HEK293 (cell line): ENCODE data around the gene SPTLC2.

ENCODE experiments used
- CTCF ChIA-PET: fragments of 350-600 bp; formaldehyde crosslinking; extraction: SDS; loops from one replicate; lab custom pipeline; 2021; ENCODE audit warnings: antibody characterized with exemption; lab: Yijun Ruan, JAX
- POLR2A ChIA-PET: fragments of 300-600 bp; formaldehyde crosslinking; extraction: SDS; loops from one replicate; lab custom pipeline; 2020; ENCODE audit warnings: antibody characterized with exemption, inconsistent platforms; lab: Yijun Ruan, JAX
- H3K27ac ChIP-seq: fragments of 200-500 bp; sonication (Bioruptor generic); 2 replicates; pipeline ENCODE4 v1.5.1; 2014; ENCODE audit warnings: low read depth, low read length, control low read depth, inconsistent platforms; ENCODE audit errors: extremely low read depth
- H3K36me3 ChIP-seq, 2 experiments: fragments of 200-500 bp in 1 of 2; sonication (Bioruptor generic) in 1 of 2; 1 replicate in 1 of 2; 2 replicates in 1 of 2; pipeline ENCODE4 v1.5.1; 2014 to 2017; ENCODE audit warnings: inconsistent platforms in 2 of 2, low read length in 2 of 2; ENCODE audit not compliant: control insufficient read depth in 2 of 2, insufficient read depth in 1 of 2
- H3K4me1 ChIP-seq: fragments of 200-500 bp; sonication (Bioruptor generic); 2 replicates; pipeline ENCODE4 v1.5.1; 2014; ENCODE audit warnings: mild to moderate bottlenecking, low read length, inconsistent platforms; ENCODE audit not compliant: control insufficient read depth, insufficient read depth
- H3K4me3 ChIP-seq: 2 replicates; pipeline ENCODE4 v1.5.1; 2011; ENCODE audit warnings: low read depth, mild to moderate bottlenecking, control low read depth, low read length, moderate library complexity
- H3K9me3 ChIP-seq: fragments of 200-500 bp; sonication (Bioruptor generic); 2 replicates; pipeline ENCODE4 v1.5.1; 2014; ENCODE audit warnings: low read depth, low read length, inconsistent platforms; ENCODE audit not compliant: control insufficient read depth, insufficient read depth
- HOXA7 ChIP-seq: sonication (generic); formaldehyde crosslinking; IDR thresholded peaks from 2 replicates; pipeline ENCODE4 v1.8.1; 2022; ENCODE audit warnings: missing genetic modification reagents, borderline replicate concordance
- KLF7 ChIP-seq: fragments of 450-650 bp; formaldehyde crosslinking; IDR thresholded peaks from 2 replicates; pipeline ENCODE4 v1.5.1; 2016; ENCODE audit warnings: missing biosample characterization, missing genetic modification characterization, borderline replicate concordance
- KLF8 ChIP-seq: fragments of 450-650 bp; formaldehyde crosslinking; IDR thresholded peaks from 2 replicates; pipeline ENCODE4 v1.5.1; 2016; ENCODE audit warnings: missing biosample characterization, missing genetic modification characterization
- KLF9 ChIP-seq: fragments of 450-650 bp; formaldehyde crosslinking; IDR thresholded peaks from 2 replicates; pipeline ENCODE4 v1.5.1; 2016; ENCODE audit warnings: missing biosample characterization, missing genetic modification characterization, low read depth
- RBAK ChIP-seq: fragments of 450-650 bp; formaldehyde crosslinking; IDR thresholded peaks from 2 replicates; pipeline ENCODE4 v1.5.1; 2016; ENCODE audit warnings: missing biosample characterization, missing genetic modification characterization
- YY2 ChIP-seq: fragments of 450-650 bp; formaldehyde crosslinking; IDR thresholded peaks from 2 replicates; pipeline ENCODE4 v1.5.1; 2016; ENCODE audit warnings: missing biosample characterization, missing genetic modification characterization
- ZBTB48 ChIP-seq: fragments of 450-650 bp; formaldehyde crosslinking; IDR thresholded peaks from 2 replicates; pipeline ENCODE4 v1.5.1; 2016; ENCODE audit warnings: missing biosample characterization, missing genetic modification characterization
- ZEB2 ChIP-seq: fragments of 450-650 bp; formaldehyde crosslinking; IDR thresholded peaks from 2 replicates; pipeline ENCODE4 v1.5.1; 2016; ENCODE audit warnings: missing biosample characterization, missing genetic modification characterization
- ZNF10 ChIP-seq: fragments of 450-650 bp; formaldehyde crosslinking; IDR thresholded peaks from 2 replicates; pipeline ENCODE4 v1.5.1; 2017; ENCODE audit warnings: missing biosample characterization, missing genetic modification characterization
- ZNF391 ChIP-seq: fragments of 450-650 bp; formaldehyde crosslinking; IDR thresholded peaks from 2 replicates; pipeline ENCODE4 v1.5.1; 2016; ENCODE audit warnings: low read depth, missing biosample characterization, missing genetic modification characterization, borderline replicate concordance
- ZNF394 ChIP-seq: fragments of 450-650 bp; formaldehyde crosslinking; IDR thresholded peaks from 2 replicates; pipeline ENCODE4 v1.5.1; 2016; ENCODE audit warnings: missing biosample characterization, missing genetic modification characterization, mild to moderate bottlenecking, moderate library complexity, borderline replicate concordance
- ZNF473 ChIP-seq: fragments of 450-650 bp; formaldehyde crosslinking; IDR thresholded peaks from 2 replicates; pipeline ENCODE4 v1.5.1; 2017; ENCODE audit warnings: missing biosample characterization, missing genetic modification characterization
- ZNF521 ChIP-seq: fragments of 450-650 bp; formaldehyde crosslinking; IDR thresholded peaks from 2 replicates; pipeline ENCODE4 v1.5.1; 2017; ENCODE audit warnings: missing biosample characterization, mild to moderate bottlenecking, missing genetic modification characterization
- ZNF560 ChIP-seq: fragments of 450-650 bp; formaldehyde crosslinking; IDR thresholded peaks from 2 replicates; pipeline ENCODE4 v1.5.1; 2017; ENCODE audit warnings: missing biosample characterization, missing genetic modification characterization, borderline replicate concordance
- ZNF600 ChIP-seq: fragments of 450-650 bp; formaldehyde crosslinking; IDR thresholded peaks from 2 replicates; pipeline ENCODE4 v1.5.1; 2016; ENCODE audit warnings: missing biosample characterization, missing genetic modification characterization
- ZNF776 ChIP-seq: fragments of 450-650 bp; formaldehyde crosslinking; IDR thresholded peaks from 2 replicates; pipeline ENCODE4 v1.5.0; 2017; ENCODE audit warnings: missing biosample characterization, missing genetic modification characterization, borderline replicate concordance
- ZNF792 ChIP-seq: fragments of 450-650 bp; formaldehyde crosslinking; IDR thresholded peaks from 2 replicates; pipeline ENCODE4 v1.5.1; 2016; ENCODE audit warnings: missing biosample characterization, missing genetic modification characterization
- ZXDB ChIP-seq: fragments of 450-650 bp; formaldehyde crosslinking; IDR thresholded peaks from 2 replicates; pipeline ENCODE4 v1.5.1; 2016; ENCODE audit warnings: missing biosample characterization, missing genetic modification characterization
- TF ChIP-seq, protein P1 (sequence below): fragments of 450-650 bp; formaldehyde crosslinking; conservative IDR thresholded peaks from 2 replicates; pipeline ENCODE4 v1.5.1; 2016; ENCODE audit warnings: low read depth, missing biosample characterization, missing genetic modification characterization
- TF ChIP-seq, protein P2 (sequence below): fragments of 450-650 bp; formaldehyde crosslinking; IDR thresholded peaks from 2 replicates; pipeline ENCODE4 v1.5.1; 2016; ENCODE audit warnings: missing biosample characterization, missing genetic modification characterization
- TF ChIP-seq, protein P3 (sequence below): fragments of 450-650 bp; formaldehyde crosslinking; conservative IDR thresholded peaks from 2 replicates; pipeline ENCODE4 v1.5.1; 2016; ENCODE audit warnings: low read depth, missing biosample characterization, missing genetic modification characterization

The SPTLC2 gene

GRCh38 chr14:77645520-77646230 lies 29.2 kb upstream of the SPTLC2 start:
- ChIA-PET POLR2A (no interaction called here), CTCF (interaction anchor here (0.8 kb wide), 1 partner anchor 9 kb away, joined by 3 read pairs; no protein-coding TSS in a partner anchor)
- no peaks in the 10 kb centered on the region for H3K36me3 ChIP-seq
- no peaks in the 10 kb centered on the region for H3K9me3 ChIP-seq
- no peaks in the 10 kb centered on the region for H3K4me1 ChIP-seq
- TF ChIP-seq ZXDB (tag by site-specific recombination) (no peak), KLF7 (tag by site-specific recombination) (no peak), ZNF473 (tag by site-specific recombination) (no peak), HOXA7 (CRISPR knock-in tag) (no peak), KLF8 (no peak), ZEB2 (tag by site-specific recombination) (no peak), RBAK (tag by site-specific recombination) (no peak), ZNF560 (tag by site-specific recombination) (no peak), ZNF394 (no peak), ZNF600 (tag by site-specific recombination) (no peak), ZNF391 (tag by site-specific recombination) (no peak)
- TF ChIP-seq, protein P1, sequence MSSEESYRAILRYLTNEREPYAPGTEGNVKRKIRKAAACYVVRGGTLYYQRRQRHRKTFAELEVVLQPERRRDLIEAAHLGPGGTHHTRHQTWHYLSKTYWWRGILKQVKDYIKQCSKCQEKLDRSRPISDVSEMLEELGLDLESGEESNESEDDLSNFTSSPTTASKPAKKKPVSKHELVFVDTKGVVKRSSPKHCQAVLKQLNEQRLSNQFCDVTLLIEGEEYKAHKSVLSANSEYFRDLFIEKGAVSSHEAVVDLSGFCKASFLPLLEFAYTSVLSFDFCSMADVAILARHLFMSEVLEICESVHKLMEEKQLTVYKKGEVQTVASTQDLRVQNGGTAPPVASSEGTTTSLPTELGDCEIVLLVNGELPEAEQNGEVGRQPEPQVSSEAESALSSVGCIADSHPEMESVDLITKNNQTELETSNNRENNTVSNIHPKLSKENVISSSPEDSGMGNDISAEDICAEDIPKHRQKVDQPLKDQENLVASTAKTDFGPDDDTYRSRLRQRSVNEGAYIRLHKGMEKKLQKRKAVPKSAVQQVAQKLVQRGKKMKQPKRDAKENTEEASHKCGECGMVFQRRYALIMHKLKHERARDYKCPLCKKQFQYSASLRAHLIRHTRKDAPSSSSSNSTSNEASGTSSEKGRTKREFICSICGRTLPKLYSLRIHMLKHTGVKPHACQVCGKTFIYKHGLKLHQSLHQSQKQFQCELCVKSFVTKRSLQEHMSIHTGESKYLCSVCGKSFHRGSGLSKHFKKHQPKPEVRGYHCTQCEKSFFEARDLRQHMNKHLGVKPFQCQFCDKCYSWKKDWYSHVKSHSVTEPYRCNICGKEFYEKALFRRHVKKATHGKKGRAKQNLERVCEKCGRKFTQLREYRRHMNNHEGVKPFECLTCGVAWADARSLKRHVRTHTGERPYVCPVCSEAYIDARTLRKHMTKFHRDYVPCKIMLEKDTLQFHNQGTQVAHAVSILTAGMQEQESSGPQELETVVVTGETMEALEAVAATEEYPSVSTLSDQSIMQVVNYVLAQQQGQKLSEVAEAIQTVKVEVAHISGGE (tag by site-specific recombination) = no peak
- TF ChIP-seq, protein P2, sequence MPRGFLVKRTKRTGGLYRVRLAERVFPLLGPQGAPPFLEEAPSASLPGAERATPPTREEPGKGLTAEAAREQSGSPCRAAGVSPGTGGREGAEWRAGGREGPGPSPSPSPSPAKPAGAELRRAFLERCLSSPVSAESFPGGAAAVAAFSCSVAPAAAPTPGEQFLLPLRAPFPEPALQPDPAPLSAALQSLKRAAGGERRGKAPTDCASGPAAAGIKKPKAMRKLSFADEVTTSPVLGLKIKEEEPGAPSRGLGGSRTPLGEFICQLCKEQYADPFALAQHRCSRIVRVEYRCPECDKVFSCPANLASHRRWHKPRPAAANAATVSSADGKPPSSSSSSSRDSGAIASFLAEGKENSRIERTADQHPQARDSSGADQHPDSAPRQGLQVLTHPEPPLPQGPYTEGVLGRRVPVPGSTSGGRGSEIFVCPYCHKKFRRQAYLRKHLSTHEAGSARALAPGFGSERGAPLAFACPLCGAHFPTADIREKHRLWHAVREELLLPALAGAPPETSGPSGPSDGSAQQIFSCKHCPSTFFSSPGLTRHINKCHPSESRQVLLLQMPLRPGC (tag by site-specific recombination) = no peak
- no peak overlapping the region for H3K27ac ChIP-seq
- H3K4me3 ChIP-seq = no peak overlapping the region

DNA sequence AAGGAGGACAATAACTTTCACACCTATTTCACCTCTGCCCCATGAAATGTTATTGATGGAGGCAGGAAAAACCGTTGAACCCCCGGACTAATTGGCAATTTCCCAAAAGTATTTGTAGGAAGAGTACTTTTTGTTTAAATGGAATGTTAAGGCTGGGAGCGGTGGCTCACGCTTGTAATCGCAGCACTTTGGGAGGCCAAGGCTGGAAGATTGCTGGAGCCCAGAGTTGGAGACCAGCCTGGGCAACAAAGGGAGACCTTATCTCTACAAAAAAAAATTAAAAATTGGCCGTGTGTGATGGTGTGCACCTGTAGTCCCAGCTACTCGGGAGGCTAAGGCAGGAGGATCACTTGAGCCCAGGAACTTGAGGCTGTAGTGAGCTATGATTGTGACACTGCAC lies 26.0 kb upstream of the SPTLC2 start:
- Histone ChIP-seq H3K4me3 (no peak overlapping the region), H3K27ac (no peak overlapping the region), H3K36me3 (no peaks in the 10 kb centered on the region), H3K9me3 (no peaks in the 10 kb centered on the region), H3K4me1 (no peaks in the 10 kb centered on the region)
- CTCF ChIA-PET = no interaction called here
- POLR2A ChIA-PET = no interaction called here
- TF ChIP-seq KLF9 (tag by site-specific recombination) (no peak), ZNF792 (no peak), ZNF10 (tag by site-specific recombination) (no peak), ZBTB48 (tag by site-specific recombination) (no peak), ZNF521 (tag by site-specific recombination) (no peak), YY2 (tag by site-specific recombination) (no peak), ZNF776 (tag by site-specific recombination) (no peak)
- TF ChIP-seq, protein P3, sequence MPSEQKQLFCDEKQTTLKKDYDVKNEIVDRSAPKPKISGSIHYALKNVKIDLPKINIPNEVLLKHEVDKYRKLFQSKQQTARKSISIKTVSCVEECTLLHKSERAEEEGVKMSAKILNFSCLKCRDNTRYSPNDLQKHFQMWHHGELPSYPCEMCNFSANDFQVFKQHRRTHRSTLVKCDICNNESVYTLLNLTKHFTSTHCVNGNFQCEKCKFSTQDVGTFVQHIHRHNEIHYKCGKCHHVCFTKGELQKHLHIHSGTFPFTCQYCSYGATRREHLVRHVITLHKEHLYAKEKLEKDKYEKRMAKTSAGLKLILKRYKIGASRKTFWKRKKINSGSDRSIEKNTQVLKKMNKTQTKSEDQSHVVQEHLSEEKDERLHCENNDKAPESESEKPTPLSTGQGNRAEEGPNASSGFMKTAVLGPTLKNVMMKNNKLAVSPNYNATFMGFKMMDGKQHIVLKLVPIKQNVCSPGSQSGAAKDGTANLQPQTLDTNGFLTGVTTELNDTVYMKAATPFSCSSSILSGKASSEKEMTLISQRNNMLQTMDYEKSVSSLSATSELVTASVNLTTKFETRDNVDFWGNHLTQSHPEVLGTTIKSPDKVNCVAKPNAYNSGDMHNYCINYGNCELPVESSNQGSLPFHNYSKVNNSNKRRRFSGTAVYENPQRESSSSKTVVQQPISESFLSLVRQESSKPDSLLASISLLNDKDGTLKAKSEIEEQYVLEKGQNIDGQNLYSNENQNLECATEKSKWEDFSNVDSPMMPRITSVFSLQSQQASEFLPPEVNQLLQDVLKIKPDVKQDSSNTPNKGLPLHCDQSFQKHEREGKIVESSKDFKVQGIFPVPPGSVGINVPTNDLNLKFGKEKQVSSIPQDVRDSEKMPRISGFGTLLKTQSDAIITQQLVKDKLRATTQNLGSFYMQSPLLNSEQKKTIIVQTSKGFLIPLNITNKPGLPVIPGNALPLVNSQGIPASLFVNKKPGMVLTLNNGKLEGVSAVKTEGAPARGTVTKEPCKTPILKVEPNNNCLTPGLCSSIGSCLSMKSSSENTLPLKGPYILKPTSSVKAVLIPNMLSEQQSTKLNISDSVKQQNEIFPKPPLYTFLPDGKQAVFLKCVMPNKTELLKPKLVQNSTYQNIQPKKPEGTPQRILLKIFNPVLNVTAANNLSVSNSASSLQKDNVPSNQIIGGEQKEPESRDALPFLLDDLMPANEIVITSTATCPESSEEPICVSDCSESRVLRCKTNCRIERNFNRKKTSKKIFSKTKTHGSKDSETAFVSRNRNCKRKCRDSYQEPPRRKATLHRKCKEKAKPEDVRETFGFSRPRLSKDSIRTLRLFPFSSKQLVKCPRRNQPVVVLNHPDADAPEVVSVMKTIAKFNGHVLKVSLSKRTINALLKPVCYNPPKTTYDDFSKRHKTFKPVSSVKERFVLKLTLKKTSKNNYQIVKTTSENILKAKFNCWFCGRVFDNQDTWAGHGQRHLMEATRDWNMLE = no peak
